Lower leg skin (tissue), 4 donors: ENCODE results near the gene TTYH2. TPM values are rescaled to one million over a fixed set of nuclear protein-coding genes. Genes with fewer than 3 reads are reported as not detected.
"Not testable (repeated sequence)": the region's sequence is repeated elsewhere in the genome, so short reads cannot be mapped to it uniquely, and the experiment has no call there.

Experiments
- DNase-seq, 2 donors: peaks; one replicate each; pipeline ENCODE4 v3.0.0-alpha.2; 2019; ENCODE audit warnings: low spot score in 2 of 2
- H3K4me3 ChIP-seq: fragments of 200-600 bp; sonication (generic); 2 replicates; pipeline ENCODE4 v1.5.1; 2017; ENCODE audit warnings: mild to moderate bottlenecking, low read depth; ENCODE audit not compliant: poor library complexity, severe bottlenecking
- POLR2A ChIP-seq, 2 donors: fragments of 450-650 bp; IDR thresholded peaks; one replicate each; pipeline ENCODE4 v1.6.1; 2016 to 2017; ENCODE audit warnings: antibody characterized with exemption in 2 of 2, mild to moderate bottlenecking in 1 of 2, moderate library complexity in 1 of 2
- WGBS, 2 donors: methylation state at CpG; one replicate each; pipeline ENCODE4 v1.1.5; 2018; 5-methylcytosine and 5-hydroxymethylcytosine counted together
- intact Hi-C: fragments of 100-400 bp; cut with DNase I; formaldehyde crosslinking; loops from one replicate; pipeline ENCODE4 v1.15.0; 2023; ENCODE audit warnings: low total_unique reads
- total RNA-seq, 4 donors: library from RNA; depleted of rRNA; stranded (reverse); fragments of >200 nt; gene quantifications; one replicate each; pipeline ENCODE4 v1.1.0, GENCODE V29; 2016
- TF ChIP-seq, protein P1 (sequence below), 3 donors: fragments of 450-650 bp; IDR thresholded peaks; one replicate each; pipeline ENCODE4 v1.5.1; 2016; ENCODE audit warnings: antibody characterized with exemption in 3 of 3, mild to moderate bottlenecking in 3 of 3, moderate library complexity in 2 of 3

Gene TTYH2
- total RNA-seq, 4 donors from 2014 or later: 4.3 to 12.7 (median 8.6) TPM

DNA sequence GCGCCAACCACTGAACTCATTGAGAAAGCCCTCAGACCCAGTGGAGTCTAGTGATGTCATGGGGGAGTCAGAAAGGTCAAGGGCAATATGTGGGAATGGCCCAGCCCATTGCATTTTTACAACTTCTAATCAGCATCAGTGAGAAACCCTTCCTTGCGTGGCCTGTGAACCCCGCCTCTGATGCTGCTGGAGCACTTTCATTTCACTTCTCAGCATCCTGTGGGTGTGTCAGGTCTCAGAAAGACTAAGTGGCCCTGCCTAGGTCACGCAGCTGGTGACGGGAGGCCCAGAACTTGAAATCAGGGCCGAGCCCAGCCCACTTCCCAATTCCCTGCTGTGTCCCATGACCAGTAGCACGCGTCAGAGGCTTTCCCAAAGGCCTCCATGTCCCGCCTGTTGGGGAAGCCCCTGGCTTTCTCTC, 66.7 kb downstream of the TTYH2 start:
- TF ChIP-seq, protein P1, sequence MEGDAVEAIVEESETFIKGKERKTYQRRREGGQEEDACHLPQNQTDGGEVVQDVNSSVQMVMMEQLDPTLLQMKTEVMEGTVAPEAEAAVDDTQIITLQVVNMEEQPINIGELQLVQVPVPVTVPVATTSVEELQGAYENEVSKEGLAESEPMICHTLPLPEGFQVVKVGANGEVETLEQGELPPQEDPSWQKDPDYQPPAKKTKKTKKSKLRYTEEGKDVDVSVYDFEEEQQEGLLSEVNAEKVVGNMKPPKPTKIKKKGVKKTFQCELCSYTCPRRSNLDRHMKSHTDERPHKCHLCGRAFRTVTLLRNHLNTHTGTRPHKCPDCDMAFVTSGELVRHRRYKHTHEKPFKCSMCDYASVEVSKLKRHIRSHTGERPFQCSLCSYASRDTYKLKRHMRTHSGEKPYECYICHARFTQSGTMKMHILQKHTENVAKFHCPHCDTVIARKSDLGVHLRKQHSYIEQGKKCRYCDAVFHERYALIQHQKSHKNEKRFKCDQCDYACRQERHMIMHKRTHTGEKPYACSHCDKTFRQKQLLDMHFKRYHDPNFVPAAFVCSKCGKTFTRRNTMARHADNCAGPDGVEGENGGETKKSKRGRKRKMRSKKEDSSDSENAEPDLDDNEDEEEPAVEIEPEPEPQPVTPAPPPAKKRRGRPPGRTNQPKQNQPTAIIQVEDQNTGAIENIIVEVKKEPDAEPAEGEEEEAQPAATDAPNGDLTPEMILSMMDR (IDR thresholded peaks at IDR 0.05): no peak
- TF ChIP-seq POLR2A (IDR thresholded peaks at IDR 0.05): no peak
- H3K4me3 ChIP-seq: no peak overlapping the region
- 76 to 83% methylated on average over 9 of the region's 9 CpGs for WGBS, 2 donors
- intact Hi-C loops: no loop called here
- no peak for DNase-seq

DNA sequence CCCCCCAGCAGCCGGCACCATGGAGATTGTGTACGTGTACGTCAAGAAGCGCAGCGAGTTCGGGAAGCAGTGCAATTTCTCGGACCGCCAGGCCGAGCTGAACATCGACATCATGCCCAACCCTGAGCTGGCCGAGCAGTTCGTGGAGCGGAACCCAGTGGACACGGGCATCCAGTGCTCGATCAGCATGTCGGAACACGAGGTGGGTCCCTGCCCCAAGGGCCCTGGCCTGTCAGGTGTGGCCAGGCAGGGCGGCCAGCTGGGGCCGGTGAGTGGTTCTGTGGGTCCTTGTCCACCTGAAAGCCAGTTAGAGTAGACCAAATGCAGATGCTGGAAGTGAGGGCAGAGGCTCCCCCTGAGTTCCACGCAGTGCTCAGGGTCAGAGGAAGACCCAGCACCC, 68.4 kb downstream of the TTYH2 start:
- WGBS, 2 donors: 94 to 95% methylated on average over 20 of the region's 20 CpGs
- H3K4me3 ChIP-seq: no peak overlapping the region
- TF ChIP-seq, protein P1 (IDR thresholded peaks at IDR 0.05): no peak
- no peak for TF ChIP-seq POLR2A (IDR thresholded peaks at IDR 0.05)
- no peak for DNase-seq
- intact Hi-C loops: no loop called here

DNA sequence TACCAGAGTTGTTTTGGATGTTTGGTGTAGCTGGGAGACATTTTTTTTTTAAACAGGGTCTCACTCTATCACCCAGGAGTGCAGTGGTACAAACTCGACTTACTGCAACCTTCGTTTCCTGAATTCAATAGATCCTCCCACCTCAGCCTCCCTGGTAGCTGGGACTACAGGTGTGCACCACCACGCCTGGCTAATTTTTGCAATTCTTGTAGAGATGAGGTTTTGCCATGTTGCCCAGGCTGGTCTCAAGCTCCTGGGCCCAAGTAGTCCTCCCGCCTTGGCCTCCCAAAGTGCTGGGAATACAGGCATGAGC, 68.9 kb downstream of the TTYH2 start:
- H3K4me3 ChIP-seq, DNase-seq, intact Hi-C loops: not testable (repeated sequence)
- 89 to 95% methylated on average over 4 of the region's 4 CpGs for WGBS, 2 donors

DNA sequence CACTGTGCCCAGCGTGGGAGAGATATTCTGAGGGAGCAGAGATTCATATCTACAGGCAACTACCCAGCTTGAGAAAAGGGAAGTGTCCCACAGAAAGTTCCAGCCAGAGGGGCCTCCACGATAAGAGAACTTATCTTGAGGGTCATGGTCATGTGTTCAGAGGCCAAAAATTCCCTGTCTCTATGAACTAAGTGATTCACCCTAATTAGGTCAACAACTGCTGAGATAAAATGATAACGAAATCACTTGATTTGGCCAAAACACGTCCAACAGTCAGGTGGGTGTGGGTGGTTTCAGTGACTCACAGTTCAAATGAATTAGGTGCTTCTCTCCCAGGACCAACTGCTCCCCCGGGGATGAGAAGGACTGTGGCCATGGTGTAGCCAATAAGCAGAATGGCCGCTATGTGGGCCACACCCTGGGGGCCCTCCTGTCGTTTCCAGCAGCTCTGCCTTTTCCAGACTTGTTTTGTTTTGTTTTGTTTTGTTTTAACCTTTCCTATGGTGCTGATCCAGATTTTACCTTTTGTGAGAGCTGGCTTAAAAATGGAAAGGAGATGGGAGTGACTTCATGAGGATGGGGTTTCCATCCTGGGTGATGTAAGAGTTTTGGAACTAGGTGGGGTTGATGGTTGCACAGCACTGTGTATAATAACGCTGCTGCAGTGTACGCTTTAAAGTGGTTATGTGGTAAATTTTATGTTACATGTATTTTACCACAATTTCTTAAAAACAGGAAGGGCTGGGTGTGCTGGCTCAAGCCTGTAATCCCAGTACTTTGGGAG, 69.4 kb downstream of the TTYH2 start:
- TF ChIP-seq, protein P1 (IDR thresholded peaks at IDR 0.05): no peak
- no peak for TF ChIP-seq POLR2A (IDR thresholded peaks at IDR 0.05)
- H3K4me3 ChIP-seq: no peak overlapping the region
- WGBS, 2 donors: 43 to 46% methylated on average over 9 of the region's 9 CpGs
- intact Hi-C loops: no loop called here
- DNase-seq: no peak

DNA sequence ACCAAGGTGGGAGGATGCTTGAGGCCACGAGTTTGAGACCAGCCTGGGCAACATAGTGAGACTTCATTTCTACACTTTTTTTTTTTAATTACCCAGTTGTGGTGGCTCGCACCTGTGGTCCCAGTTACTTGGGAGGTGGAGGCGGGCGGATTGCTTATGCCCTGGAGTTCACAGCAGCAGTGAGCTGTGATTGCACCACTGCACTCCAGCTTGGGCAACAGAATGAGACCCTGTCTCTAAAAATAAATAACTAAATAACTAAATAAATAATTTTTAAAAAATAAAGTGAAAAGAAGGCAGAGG, 70.0 kb downstream of the TTYH2 start:
- TF ChIP-seq POLR2A (IDR thresholded peaks at IDR 0.05): no peak
- TF ChIP-seq, protein P1 (IDR thresholded peaks at IDR 0.05): no peak
- H3K4me3 ChIP-seq: no peak overlapping the region
- intact Hi-C loops: no loop called here
- 68 to 79% methylated on average over 4 of the region's 4 CpGs for WGBS, 2 donors
- no peak for DNase-seq

DNA sequence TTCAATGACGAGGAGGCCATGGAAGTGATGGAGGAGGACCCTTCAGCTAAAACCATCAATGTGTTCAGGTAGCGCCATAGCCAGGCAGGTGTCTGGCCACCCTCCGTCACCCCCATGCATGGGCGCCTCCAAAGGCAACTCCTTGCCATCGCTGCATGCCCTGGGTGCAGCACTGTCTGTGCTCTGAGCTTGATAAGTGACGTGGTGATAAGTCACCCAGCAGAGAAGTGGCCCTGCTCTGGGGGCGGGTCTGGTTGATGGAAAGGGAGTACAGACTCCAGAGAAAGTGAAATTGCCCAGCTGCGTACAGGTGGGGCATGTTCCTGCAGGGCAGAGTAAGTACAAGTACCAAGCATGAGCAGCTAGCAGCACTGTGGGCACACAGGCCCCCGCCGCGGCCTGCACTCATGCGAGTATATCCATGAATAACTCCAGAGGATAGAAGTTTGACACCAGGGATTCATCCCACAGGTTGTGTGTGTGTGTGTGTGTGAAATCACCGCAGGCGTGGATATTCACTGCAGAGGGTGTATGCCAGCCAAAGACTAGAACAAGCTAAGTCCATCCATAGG, 73.7 kb downstream of the TTYH2 start:
- no peak for TF ChIP-seq POLR2A (IDR thresholded peaks at IDR 0.05)
- TF ChIP-seq, protein P1 (IDR thresholded peaks at IDR 0.05): no peak
- intact Hi-C loops: no loop called here
- 85 to 90% methylated on average over 12 to 14 of the region's 14 CpGs for WGBS, 2 donors
- no peak for DNase-seq
- H3K4me3 ChIP-seq: no peak overlapping the region
